H9 (cell line): ENCODE measurements around the gene RPL22. TPM values are rescaled to one million over a fixed set of nuclear protein-coding genes. Genes with fewer than 3 reads are reported as not detected.

ENCODE experiments used
- DNase-seq: peaks from one replicate; pipeline ENCODE4 v3.0.0-alpha.2; 2017
- H2AFZ ChIP-seq: one replicate; pipeline ENCODE4 v1.6.1; 2013; ENCODE audit warnings: mild to moderate bottlenecking, low read length, control low read depth, moderate library complexity
- H2AK5ac ChIP-seq: 2 replicates; pipeline ENCODE4 v1.6.1; 2013; ENCODE audit warnings: low read length, control low read depth, mixed read lengths; ENCODE audit not compliant: insufficient read length
- H2BK120ac ChIP-seq: one replicate; pipeline ENCODE4 v1.6.1; 2013; ENCODE audit warnings: low read depth, mild to moderate bottlenecking, low read length, control low read depth, inconsistent platforms; ENCODE audit not compliant: poor library complexity, severe bottlenecking
- H2BK12ac ChIP-seq: 2 replicates; pipeline ENCODE4 v1.6.1; 2013; ENCODE audit warnings: low read length, control low read depth, mixed read lengths, low read depth; ENCODE audit not compliant: insufficient read length
- H2BK15ac ChIP-seq: 2 replicates; pipeline ENCODE4 v1.6.1; 2013; ENCODE audit warnings: low read depth, low read length, control low read depth
- H2BK20ac ChIP-seq: one replicate; pipeline ENCODE4 v1.6.1; 2013; ENCODE audit warnings: low read depth, mild to moderate bottlenecking, low read length, control low read depth, inconsistent platforms; ENCODE audit not compliant: poor library complexity, severe bottlenecking
- H2BK5ac ChIP-seq: 2 replicates; pipeline ENCODE4 v1.6.1; 2013; ENCODE audit warnings: low read length, control low read depth, mixed read lengths; ENCODE audit not compliant: insufficient read length
- H3K14ac ChIP-seq: 2 replicates; pipeline ENCODE4 v1.6.1; 2013; ENCODE audit warnings: low read length, control low read depth; ENCODE audit not compliant: insufficient read depth
- H3K18ac ChIP-seq: 2 replicates; pipeline ENCODE4 v1.6.1; 2013; ENCODE audit warnings: low read depth, mild to moderate bottlenecking, mixed read lengths, low read length, control low read depth; ENCODE audit not compliant: insufficient read length
- H3K23ac ChIP-seq: 2 replicates; pipeline ENCODE4 v1.6.1; 2013; ENCODE audit warnings: low read length, control low read depth, mixed read lengths, low read depth; ENCODE audit not compliant: insufficient read length
- H3K23me2 ChIP-seq: 2 replicates; pipeline ENCODE4 v1.6.1; 2013; ENCODE audit warnings: low read depth, mild to moderate bottlenecking, mixed read lengths, low read length, control low read depth; ENCODE audit not compliant: insufficient read length, poor library complexity, severe bottlenecking
- H3K27ac ChIP-seq: 2 replicates; pipeline ENCODE4 v1.5.1; 2013; ENCODE audit warnings: low read length, control low read depth, mixed read lengths, low read depth; ENCODE audit not compliant: insufficient read length
- H3K27me3 ChIP-seq: 2 replicates; pipeline ENCODE4 v1.6.1; 2013; ENCODE audit warnings: low read length, control low read depth, inconsistent platforms; ENCODE audit not compliant: insufficient read depth
- H3K4ac ChIP-seq: 2 replicates; pipeline ENCODE4 v1.6.1; 2013; ENCODE audit warnings: low read depth, mild to moderate bottlenecking, control low read depth, inconsistent platforms, low read length, moderate library complexity
- H3K4me1 ChIP-seq: 2 replicates; pipeline ENCODE4 v1.6.1; 2013; ENCODE audit warnings: low read length, control low read depth, inconsistent platforms; ENCODE audit not compliant: insufficient read depth
- H3K4me2 ChIP-seq: 2 replicates; pipeline ENCODE4 v1.6.1; 2013; ENCODE audit warnings: low read length, control low read depth, mixed read lengths; ENCODE audit not compliant: insufficient read length, insufficient read depth
- H3K56ac ChIP-seq: 2 replicates; pipeline ENCODE4 v1.6.1; 2013; ENCODE audit warnings: low read depth, mild to moderate bottlenecking, mixed read lengths, low read length, control low read depth; ENCODE audit not compliant: insufficient read length
- H3K79me1 ChIP-seq: 2 replicates; pipeline ENCODE4 v1.6.1; 2013; ENCODE audit warnings: low read depth, mild to moderate bottlenecking, moderate library complexity, low read length, control low read depth, inconsistent platforms; ENCODE audit not compliant: insufficient read depth, poor library complexity, severe bottlenecking
- H3K79me2 ChIP-seq: 2 replicates; pipeline ENCODE4 v1.6.1; 2013; ENCODE audit warnings: low read length, control low read depth, inconsistent platforms; ENCODE audit not compliant: insufficient read depth
- H3K9ac ChIP-seq: 2 replicates; pipeline ENCODE4 v1.6.1; 2013; ENCODE audit warnings: low read length, control low read depth, mixed read lengths; ENCODE audit not compliant: insufficient read length; ENCODE audit errors: extremely low read depth
- H3K9me3 ChIP-seq: one replicate; pipeline ENCODE4 v1.6.1; 2013; ENCODE audit warnings: low read depth, low read length, inconsistent platforms; ENCODE audit not compliant: control insufficient read depth
- H3T11ph ChIP-seq: one replicate; pipeline ENCODE4 v1.6.1; 2013; ENCODE audit warnings: mild to moderate bottlenecking, low read length, control low read depth, inconsistent platforms
- H4K20me1 ChIP-seq: one replicate; pipeline ENCODE4 v1.6.1; 2013; ENCODE audit not compliant: control insufficient read depth, insufficient read length, insufficient read depth
- H4K5ac ChIP-seq: 2 replicates; pipeline ENCODE4 v1.6.1; 2013; ENCODE audit warnings: low read depth, mild to moderate bottlenecking, mixed read lengths, low read length, control low read depth; ENCODE audit not compliant: insufficient read length
- H4K8ac ChIP-seq: replicated peaks from 2 replicates; pipeline ENCODE4 v1.6.1; 2013; ENCODE audit warnings: low read length, control low read depth, mixed read lengths, low read depth; ENCODE audit not compliant: insufficient read length
- H4K91ac ChIP-seq: 2 replicates; pipeline ENCODE4 v1.6.1; 2013; ENCODE audit warnings: low read depth, mild to moderate bottlenecking, moderate library complexity, mixed read lengths, low read length, control low read depth; ENCODE audit not compliant: insufficient read length
- H3K27ac Mint-ChIP-seq, 3 experiments: 2 replicates in 2 of 3; 3 replicates in 1 of 3; pipeline ENCODE4 v1.8.0; 2020 to 2021; ENCODE audit warnings: mixed read lengths in 3 of 3, mild to moderate bottlenecking in 1 of 3, moderate library complexity in 1 of 3
- H3K27me3 Mint-ChIP-seq: 2 replicates; pipeline ENCODE4 v1.8.0; 2021; ENCODE audit warnings: low read depth, mild to moderate bottlenecking, moderate library complexity, mixed read lengths
- H3K36me3 Mint-ChIP-seq, 3 experiments: 2 replicates in 2 of 3; 3 replicates in 1 of 3; pipeline ENCODE4 v1.8.0; 2020 to 2021; ENCODE audit warnings: low read depth in 3 of 3, mixed read lengths in 3 of 3; ENCODE audit not compliant: insufficient read depth in 1 of 3
- H3K4me1 Mint-ChIP-seq, 2 experiments: 2 replicates each; pipeline ENCODE4 v1.8.0; 2020; ENCODE audit warnings: mixed read lengths in 2 of 2
- H3K4me3 Mint-ChIP-seq, 2 experiments: 2 replicates in 1 of 2; 3 replicates in 1 of 2; pipeline ENCODE4 v1.8.0; 2020 to 2021; ENCODE audit warnings: mild to moderate bottlenecking in 2 of 2, mixed read lengths in 2 of 2, moderate library complexity in 1 of 2
- H3K9me3 Mint-ChIP-seq, 2 experiments: 2 replicates in 1 of 2; 3 replicates in 1 of 2; pipeline ENCODE4 v1.8.0; 2020; ENCODE audit warnings: mild to moderate bottlenecking in 2 of 2, mixed read lengths in 2 of 2, moderate library complexity in 1 of 2
- CTCF ChIP-seq: fragments of 200-600 bp; sonication (generic); conservative IDR thresholded peaks from 3 replicates; pipeline ENCODE4 v1.8.0; 2021; ENCODE audit warnings: antibody characterized with exemption, mild to moderate bottlenecking
- WGBS: extraction: QIAGEN DNeasy Blood & Tissue Kit; methylation state at CpG from one replicate; pipeline ENCODE4 v1.1.7; 2013; ENCODE audit warnings: missing lambda C conversion rate, low lambda C conversion rate, mixed read lengths; ENCODE audit not compliant: insufficient read length; ENCODE audit errors: extremely low coverage; 5-methylcytosine and 5-hydroxymethylcytosine counted together
- total RNA-seq: library from RNA; stranded (reverse); gene quantifications from 2 replicates; pipeline ENCODE4 v1.2.1, GENCODE V29; 2021

The RPL22 gene
- total RNA-seq, 1 experiment from 2014 or later, result 582 TPM

GRCh38 chr1:6207075-6207885 lies 7.9 kb upstream of the RPL22 start:
- no peak overlapping the region for H2BK15ac ChIP-seq
- H4K5ac ChIP-seq, result no peak overlapping the region
- WGBS, result no CpG with 5 or more reads among the region's 19 CpGs

More at GRCh38 chr1:6207075-6207885, 7.9 kb upstream of the RPL22 start:
- H2AFZ ChIP-seq, result no peak overlapping the region
- no peak overlapping the region for H3K4me2 ChIP-seq
- H2AK5ac ChIP-seq, result no peak overlapping the region
- H3K4me1 ChIP-seq, result no peaks in the 10 kb centered on the region
- no peak overlapping the region for H3K27ac Mint-ChIP-seq
- no peaks in the 10 kb centered on the region for H3K79me2 ChIP-seq
- no peak for TF ChIP-seq CTCF
- peaks cover 40% of the 10 kb centered on the region for H3K27me3 Mint-ChIP-seq
- no peak overlapping the region for H2BK120ac ChIP-seq
- no peak overlapping the region for H2BK5ac ChIP-seq
- no peak overlapping the region for H3K27ac ChIP-seq
- DNase-seq, result no peak
- no peaks in the 10 kb centered on the region for H3K36me3 Mint-ChIP-seq
- no peak overlapping the region for H3K23ac ChIP-seq
- H3K9me3 ChIP-seq, result no peaks in the 10 kb centered on the region
- no peak overlapping the region for H3K18ac ChIP-seq
- no peak overlapping the region for H3K9ac ChIP-seq
- no peak overlapping the region for H2BK20ac ChIP-seq
- no peaks in the 10 kb centered on the region for H3K9me3 Mint-ChIP-seq
- peaks cover 7 to 27% of the 10 kb centered on the region in 2 experiments for H3K4me1 Mint-ChIP-seq
- H3K14ac ChIP-seq, result no peak overlapping the region
- no peak overlapping the region; a peak in 2 of 5 replicates for H3K4me3 Mint-ChIP-seq
- no peaks in the 10 kb centered on the region for H4K20me1 ChIP-seq
- H4K8ac ChIP-seq, result no peak overlapping the region
- H2BK12ac ChIP-seq, result no peak overlapping the region
- H4K91ac ChIP-seq, result no peak overlapping the region
- H3K23me2 ChIP-seq, result peaks cover 19% of the 10 kb centered on the region
- no peak overlapping the region for H3T11ph ChIP-seq
- H3K4ac ChIP-seq, result no peak overlapping the region
- no peaks in the 10 kb centered on the region; the same call in 1 of the 2 replicates for H3K27me3 ChIP-seq
- H3K56ac ChIP-seq, result no peak overlapping the region
- no peaks in the 10 kb centered on the region for H3K79me1 ChIP-seq
